Neural cell (in vitro differentiated cells): Measurements from ENCODE around the gene ACSS3. TPM values are rescaled to one million over a fixed set of nuclear protein-coding genes. Genes with fewer than 3 reads are reported as not detected.
A peak's percentile ranks its signal among the peaks of the same experiment; 100 is the strongest.

Experiments
- H2AFZ ChIP-seq: fragments of 200-600, 300-800 bp; sonication (generic), shearing (Covaris generic); 2 replicates; pipeline ENCODE4 v1.6.0; 2014; ENCODE audit warnings: low read depth, mild to moderate bottlenecking, antibody characterized with exemption, low read length, moderate library complexity
- H3F3A ChIP-seq: fragments of 200-600 bp; shearing (Covaris generic); 2 replicates; pipeline ENCODE4 v1.6.1; 2016; ENCODE audit warnings: mild to moderate bottlenecking, moderate library complexity, mixed read lengths, antibody characterized with exemption, low read length; ENCODE audit not compliant: insufficient read depth, poor library complexity, severe bottlenecking
- H3K27ac ChIP-seq: fragments of 200-600, 300-800 bp; sonication (generic), shearing (Covaris generic); 2 replicates; pipeline ENCODE4 v1.5.1; 2014; ENCODE audit warnings: mild to moderate bottlenecking, low read length, moderate library complexity
- H3K27me3 ChIP-seq: fragments of 300-800, 200-600 bp; sonication (generic), shearing (Covaris generic); 2 replicates; pipeline ENCODE4 v1.6.0; 2014; ENCODE audit warnings: mild to moderate bottlenecking, low read depth, low read length, moderate library complexity; ENCODE audit not compliant: insufficient read depth
- H3K36me3 ChIP-seq: fragments of 300-800, 200-600 bp; sonication (generic), shearing (Covaris generic); 2 replicates; pipeline ENCODE4 v1.5.1; 2014; ENCODE audit warnings: mild to moderate bottlenecking, antibody characterized with exemption, low read length, moderate library complexity; ENCODE audit not compliant: insufficient read depth
- H3K4me2 ChIP-seq: fragments of 300-800, 200-600 bp; sonication (generic), shearing (Covaris generic); 2 replicates; pipeline ENCODE4 v1.6.0; 2014; ENCODE audit warnings: mild to moderate bottlenecking, low read length
- H3K4me3 ChIP-seq: fragments of 300-800, 200-600 bp; sonication (generic), shearing (Covaris generic); 2 replicates; pipeline ENCODE4 v1.5.1; 2014; ENCODE audit warnings: mild to moderate bottlenecking, low read length, moderate library complexity
- H3K79me2 ChIP-seq: fragments of 200-600 bp; shearing (Covaris generic); replicated peaks from 2 replicates; pipeline ENCODE4 v1.6.0; 2014; ENCODE audit warnings: mild to moderate bottlenecking, low read length, moderate library complexity; ENCODE audit not compliant: insufficient read depth
- H3K9ac ChIP-seq: fragments of 300-800, 200-600 bp; sonication (generic), shearing (Covaris generic); 2 replicates; pipeline ENCODE4 v1.6.1; 2016; ENCODE audit warnings: mild to moderate bottlenecking, low read length, mixed read lengths
- H3K9me2 ChIP-seq: fragments of 200-600 bp; shearing (Covaris generic); 2 replicates; pipeline ENCODE4 v1.6.1; 2016; ENCODE audit warnings: mild to moderate bottlenecking, low read length, mixed read lengths; ENCODE audit not compliant: insufficient read depth
- H3K9me3 ChIP-seq: fragments of 200-600, 300-800 bp; sonication (generic), shearing (Covaris generic); 2 replicates; pipeline ENCODE4 v1.6.1; 2016; ENCODE audit warnings: mild to moderate bottlenecking, mixed run types, low read length, moderate library complexity, mixed read lengths
- H4K20me1 ChIP-seq: fragments of 200-600 bp; shearing (Covaris generic); 2 replicates; pipeline ENCODE4 v1.6.1; 2016; ENCODE audit warnings: mild to moderate bottlenecking, mixed run types; ENCODE audit not compliant: insufficient read depth
- CTCF ChIP-seq: fragments of 450-650 bp; IDR thresholded peaks from 2 replicates; pipeline ENCODE4 v1.5.1; 2014; ENCODE audit warnings: antibody characterized with exemption, mild to moderate bottlenecking, moderate library complexity; ENCODE audit not compliant: poor library complexity, severe bottlenecking
- EP300 ChIP-seq: fragments of 450-650 bp; conservative IDR thresholded peaks from 2 replicates; pipeline ENCODE4 v1.6.1; 2014; ENCODE audit warnings: antibody characterized with exemption, mild to moderate bottlenecking, moderate library complexity; ENCODE audit not compliant: poor library complexity, severe bottlenecking
- EZH2 ChIP-seq: fragments of 200-600, 300-800 bp; shearing (Covaris generic), sonication (generic); IDR thresholded peaks from 2 replicates; pipeline ENCODE4 v1.6.1; 2014; ENCODE audit warnings: antibody characterized with exemption, low read length, borderline replicate concordance, mild to moderate bottlenecking; ENCODE audit not compliant: insufficient read depth, poor library complexity, severe bottlenecking
- MXI1 ChIP-seq: fragments of 450-650 bp; conservative IDR thresholded peaks from 2 replicates; pipeline ENCODE4 v1.6.1; 2014; ENCODE audit warnings: antibody characterized with exemption, mild to moderate bottlenecking; ENCODE audit not compliant: poor library complexity, severe bottlenecking
- POLR2AphosphoS5 ChIP-seq: IDR thresholded peaks from 2 replicates; pipeline ENCODE4 v1.6.1; 2012
- RAD21 ChIP-seq: fragments of 450-650 bp; conservative IDR thresholded peaks from 2 replicates; pipeline ENCODE4 v1.6.1; 2014; ENCODE audit warnings: antibody characterized with exemption, mild to moderate bottlenecking, moderate library complexity
- REST ChIP-seq: IDR thresholded peaks from 2 replicates; pipeline ENCODE4 v1.6.1; 2012; ENCODE audit warnings: borderline replicate concordance
- SMC3 ChIP-seq: fragments of 450-650 bp; conservative IDR thresholded peaks from 2 replicates; pipeline ENCODE4 v1.6.1; 2014; ENCODE audit warnings: antibody characterized with exemption, mild to moderate bottlenecking, moderate library complexity; ENCODE audit not compliant: poor library complexity
- TAF1 ChIP-seq: IDR thresholded peaks from 2 replicates; pipeline ENCODE4 v1.6.1; 2012; ENCODE audit warnings: low read depth
- polyA plus RNA-seq: library from polyadenylated mRNA; depleted of rRNA; stranded (reverse); fragments of >200 nt; gene quantifications from 2 replicates; pipeline ENCODE4 v1.2.3, GENCODE V29; 2014

Gene ACSS3
- polyA plus RNA-seq, 1 donor from 2014 or later = 0.31 TPM

- TF ChIP-seq TAF1 (no peak), EZH2 (no peak), REST (no peak), POLR2AphosphoS5 (no peak), EP300 (no peak), RAD21 (no peak), SMC3 (no peak), CTCF (no peak), MXI1 (no peak)
- H3K4me3 ChIP-seq = no peak overlapping the region
- no peak overlapping the region for H3K27ac ChIP-seq
- H3K36me3 ChIP-seq = no peaks in the 10 kb centered on the region
- no peaks in the 10 kb centered on the region for H3K9me3 ChIP-seq
- no peaks in the 10 kb centered on the region for H3K9me2 ChIP-seq
- H3K9ac ChIP-seq = no peak overlapping the region
- H2AFZ ChIP-seq = no peak overlapping the region
- no peak overlapping the region for H3K4me2 ChIP-seq
- no peaks in the 10 kb centered on the region for H3K79me2 ChIP-seq
- H3F3A ChIP-seq = peaks cover 3% of the 10 kb centered on the region
- H3K27me3 ChIP-seq = no peaks in the 10 kb centered on the region
- H4K20me1 ChIP-seq = no peaks in the 10 kb centered on the region
These were observed 125.9 kb downstream of the ACSS3 start for GRCh38 chr12:81203671-81204204.

- no peak overlapping the region for H3K4me3 ChIP-seq
- H2AFZ ChIP-seq = no peak overlapping the region
- no peaks in the 10 kb centered on the region for H3K27me3 ChIP-seq
- H3K36me3 ChIP-seq = no peaks in the 10 kb centered on the region
- no peak for TF ChIP-seq RAD21
- no peak for TF ChIP-seq CTCF
- no peak for TF ChIP-seq REST
- TF ChIP-seq POLR2AphosphoS5 = no peak
- TF ChIP-seq EZH2 = no peak
- no peak for TF ChIP-seq TAF1
- TF ChIP-seq EP300 = no peak
- no peak for TF ChIP-seq SMC3
- TF ChIP-seq MXI1 = no peak
- H3K27ac ChIP-seq = peak overlapping the region; percentile 70
- no peaks in the 10 kb centered on the region for H3K9me3 ChIP-seq
- H4K20me1 ChIP-seq = no peaks in the 10 kb centered on the region
- H3F3A ChIP-seq = peaks cover 3% of the 10 kb centered on the region
- no peaks in the 10 kb centered on the region for H3K79me2 ChIP-seq
- peak overlapping the region; percentile 32 for H3K9ac ChIP-seq
- H3K4me2 ChIP-seq = no peak overlapping the region
- no peaks in the 10 kb centered on the region for H3K9me2 ChIP-seq
These were observed 127.5 kb downstream of the ACSS3 start for GRCh38 chr12:81205416-81205815.
